H1 (cell line): ENCODE data around the gene IQCE. TPM values are rescaled to one million over a fixed set of nuclear protein-coding genes. Genes with fewer than 3 reads are reported as not detected.

ENCODE experiments used
- BRCA1 ChIP-seq: IDR thresholded peaks from 2 replicates; pipeline ENCODE4 v1.6.1; 2012; ENCODE audit warnings: low read depth, low read length, improper control_type of control experiment
- KDM1A ChIP-seq: fragments of 200-600, 300-600 bp; sonication (generic); IDR thresholded peaks from 2 replicates; pipeline ENCODE4 v1.7.1; 2016; ENCODE audit warnings: mild to moderate bottlenecking, low read length, borderline replicate concordance
- SAP30 ChIP-seq: fragments of 300-600 bp; sonication (generic); IDR thresholded peaks from 2 replicates; pipeline ENCODE4 v1.7.1; 2012; ENCODE audit warnings: low read length, moderate library complexity, mild to moderate bottlenecking, inconsistent platforms; ENCODE audit not compliant: insufficient read depth, insufficient replicate concordance
- polyA plus RNA-seq, 7 experiments: library from polyadenylated mRNA; depleted of rRNA in 3 of 7; stranded (reverse) in 5 of 7; unstranded in 2 of 7; fragments of >200 nt in 5 of 7; fragments of 200-250 nt in 2 of 7; gene quantifications; 1 replicate in 5 of 7; 2 replicates in 1 of 7; 4 replicates in 1 of 7; pipeline versions ENCODE4 v1.2.1 to v1.2.3, GENCODE V29; 2011 to 2013; ENCODE audit warnings: missing spikeins in 2 of 7, mixed read lengths in 2 of 7
- total RNA-seq: library from RNA; stranded (reverse); fragmentation: NEBNext Ultra II Directional; extraction: Animal tissue kit (Norgen Biotek cat#: 25700); gene quantifications from 2 replicates; pipeline ENCODE4 v1.2.1, GENCODE V29; 2021

The IQCE gene
- total and polyA plus RNA-seq, 2 of the 8 experiments (the other 6 are each of a cell fraction or from before 2014, with no cell fraction given): 2.2 to 4.9 TPM

DNA sequence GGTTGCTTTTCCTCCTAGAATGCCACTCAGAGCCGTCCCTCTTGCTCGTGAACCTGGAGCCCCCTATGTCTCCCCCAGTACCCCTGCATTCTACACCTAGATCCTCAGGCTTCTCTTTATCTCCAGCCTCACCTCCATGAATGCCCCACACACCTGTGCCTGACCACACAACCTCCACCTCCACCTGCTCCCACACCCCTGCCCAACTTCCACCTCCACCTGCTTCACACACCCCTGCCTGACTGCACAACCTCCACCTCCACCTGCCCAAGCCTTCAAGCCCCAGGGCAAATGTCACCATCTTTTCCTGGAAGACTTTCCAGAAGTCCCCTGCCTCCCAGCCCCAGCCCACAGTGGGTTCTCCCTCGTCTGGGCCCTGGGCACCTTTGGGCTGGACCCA is 46.1 kb upstream of the IQCE start (continued):
- TF ChIP-seq KDM1A (no peak), BRCA1 (no peak), SAP30 (no peak)
